Measurements from ENCODE around the gene DEPDC1B.
"Not testable (repeated sequence)": the region's sequence is repeated elsewhere in the genome, so short reads cannot be mapped to it uniquely, and the experiment has no call there.

Gene DEPDC1B

GRCh38 chr5:60690326-60690725 lies 9.6 kb downstream of the DEPDC1B start:
- no peak for DNase-seq

GRCh38 chr5:60688980-60689379 lies 11.0 kb downstream of the DEPDC1B start:
- no peak for DNase-seq

- no peak for DNase-seq
Observed at GRCh38 chr5:60687927-60688720, 11.8 kb downstream of the DEPDC1B start.

- no peak for DNase-seq
Observed at GRCh38 chr5:60686157-60686556, 13.8 kb downstream of the DEPDC1B start.

GRCh38 chr5:60685700-60686099 lies 14.3 kb downstream of the DEPDC1B start:
- DNase-seq, result no peak

- DNase-seq, result no peak
Observed at GRCh38 chr5:60685028-60685427, 14.9 kb downstream of the DEPDC1B start.

- not testable (repeated sequence) for DNase-seq
Observed at GRCh38 chr5:60682007-60682406, 18.0 kb downstream of the DEPDC1B start.

GRCh38 chr5:60679816-60680215 lies 20.1 kb downstream of the DEPDC1B start:
- no peak for DNase-seq

GRCh38 chr5:60677850-60678664 lies 21.9 kb downstream of the DEPDC1B start:
- peak in 1 of 2 experiments; percentile 1 for DNase-seq

GRCh38 chr5:60675286-60675685 lies 24.7 kb downstream of the DEPDC1B start:
- DNase-seq, result no peak

GRCh38 chr5:60674251-60675069 lies 25.5 kb downstream of the DEPDC1B start:
- no peak for DNase-seq

- DNase-seq, result no peak
Observed at GRCh38 chr5:60673334-60673733, 26.6 kb downstream of the DEPDC1B start.

GRCh38 chr5:60672693-60673264 lies 27.2 kb downstream of the DEPDC1B start:
- no peak for DNase-seq

- no peak for DNase-seq
Observed at GRCh38 chr5:60671899-60672692, 27.9 kb downstream of the DEPDC1B start.

GRCh38 chr5:60670749-60671148 lies 29.2 kb downstream of the DEPDC1B start:
- DNase-seq, result no peak

GRCh38 chr5:60668686-60669304 lies 31.2 kb downstream of the DEPDC1B start:
- DNase-seq, result no peak

- no peak for DNase-seq
Observed at GRCh38 chr5:60651872-60652620, 47.9 kb downstream of the DEPDC1B start.

GRCh38 chr5:60649288-60649917 lies 50.6 kb downstream of the DEPDC1B start:
- no peak for DNase-seq

- no peak for DNase-seq
Observed at GRCh38 chr5:60648175-60648574, 51.8 kb downstream of the DEPDC1B start.

- DNase-seq, result no peak
Observed at GRCh38 chr5:60640901-60641300, 59.1 kb downstream of the DEPDC1B start.

All from NCI-H1930 (cell line).